KOPT-K1 (cell line): ENCODE results near the gene FBXW4.

ENCODE experiments used
- H3K27ac ChIP-seq: fragments of 200-600 bp; sonication (generic); 2 replicates; pipeline ENCODE4 v1.5.1; 2016; ENCODE audit warnings: antibody characterized with exemption, mild to moderate bottlenecking, low read depth, low read length; ENCODE audit not compliant: poor library complexity, severe bottlenecking
- H3K36me3 ChIP-seq: fragments of 200-600 bp; sonication (generic); 2 replicates; pipeline ENCODE4 v1.5.1; 2017; ENCODE audit warnings: antibody characterized with exemption, mild to moderate bottlenecking, low read length, moderate library complexity; ENCODE audit not compliant: insufficient read depth
- H3K9me3 ChIP-seq: fragments of 200-600 bp; sonication (generic); 2 replicates; pipeline ENCODE4 v1.5.1; 2017; ENCODE audit warnings: antibody characterized with exemption, low read length, mild to moderate bottlenecking; ENCODE audit not compliant: insufficient read depth, poor library complexity, severe bottlenecking

Gene FBXW4

GRCh38 chr10:101683276-101683675, 11.7 kb downstream of the FBXW4 start:
- Histone ChIP-seq H3K36me3 (peaks cover 15% of the 10 kb centered on the region), H3K27ac (no peak overlapping the region), H3K9me3 (no peaks in the 10 kb centered on the region)

DNA sequence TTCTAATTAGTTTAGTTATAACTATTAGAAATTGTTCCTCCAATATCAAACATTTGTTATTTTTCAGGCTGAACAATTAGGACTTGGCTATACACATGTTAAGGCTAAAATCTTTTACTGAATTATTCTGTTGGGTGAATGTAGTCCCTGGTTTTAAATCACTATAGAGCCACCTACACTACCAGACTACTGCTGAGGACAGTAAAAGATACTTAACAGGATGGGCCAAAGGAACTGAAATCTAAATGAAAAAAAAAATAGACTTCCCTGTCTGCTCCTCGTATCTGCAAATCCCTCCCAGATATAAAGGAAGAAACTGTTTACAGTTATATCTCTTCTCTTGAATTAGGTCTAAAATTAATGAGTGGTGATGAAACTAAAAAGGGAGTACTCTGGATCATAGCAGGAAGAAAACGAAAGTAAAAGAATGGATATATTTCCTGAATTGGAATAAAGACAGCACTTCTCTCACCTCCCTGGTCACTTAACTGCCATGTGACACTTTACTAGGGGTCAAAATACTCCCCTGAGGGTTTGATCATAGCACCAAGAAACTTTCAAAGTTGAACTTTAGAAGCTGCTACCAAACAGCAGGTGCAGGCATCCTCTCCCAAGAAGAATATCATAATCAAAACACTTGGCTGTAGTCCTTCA, 12.7 kb downstream of the FBXW4 start:
- H3K27ac ChIP-seq: no peak overlapping the region
- H3K36me3 ChIP-seq: peaks cover 22% of the 10 kb centered on the region
- peaks cover 4% of the 10 kb centered on the region for H3K9me3 ChIP-seq

- H3K36me3 ChIP-seq: peaks cover 60% of the 10 kb centered on the region
- H3K9me3 ChIP-seq: peaks cover 14% of the 10 kb centered on the region
- H3K27ac ChIP-seq: no peak overlapping the region
Measured at GRCh38 chr10:101676565-101676964, 18.4 kb downstream of the FBXW4 start.

DNA sequence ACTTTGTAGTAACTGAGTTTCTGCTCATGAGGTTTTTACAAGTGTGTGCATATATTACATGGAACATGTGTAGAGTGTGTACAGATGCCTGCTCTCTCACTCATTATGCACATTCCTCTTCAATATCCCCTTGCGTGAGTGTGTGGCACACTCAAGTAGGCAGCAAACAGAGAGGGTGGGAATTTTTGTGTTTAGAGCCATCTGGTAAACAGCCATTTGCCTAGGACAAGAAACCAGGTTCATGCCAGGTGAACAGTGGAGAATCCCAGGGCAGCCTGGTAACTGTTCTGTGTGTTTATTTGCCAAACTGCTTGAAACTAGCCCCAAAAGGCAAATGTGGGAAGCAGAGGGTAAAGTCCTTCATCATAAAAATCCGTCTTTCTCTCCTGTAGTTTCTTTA, 19.9 kb downstream of the FBXW4 start:
- Histone ChIP-seq H3K9me3 (peaks cover 14% of the 10 kb centered on the region), H3K36me3 (peaks cover 75% of the 10 kb centered on the region), H3K27ac (no peak overlapping the region)

GRCh38 chr10:101672536-101672935, 22.4 kb downstream of the FBXW4 start:
- H3K27ac ChIP-seq: no peak overlapping the region
- peaks cover 13% of the 10 kb centered on the region for H3K9me3 ChIP-seq
- H3K36me3 ChIP-seq: peaks cover 97% of the 10 kb centered on the region

- Histone ChIP-seq H3K9me3 (peaks cover 2% of the 10 kb centered on the region), H3K27ac (no peak overlapping the region), H3K36me3 (peaks cover 95% of the 10 kb centered on the region)
Measured at GRCh38 chr10:101671453-101671852, 23.5 kb downstream of the FBXW4 start.

- Histone ChIP-seq H3K27ac (no peak overlapping the region), H3K36me3 (peaks cover 97% of the 10 kb centered on the region), H3K9me3 (no peaks in the 10 kb centered on the region)
Measured at GRCh38 chr10:101670635-101671034, 24.3 kb downstream of the FBXW4 start.

DNA sequence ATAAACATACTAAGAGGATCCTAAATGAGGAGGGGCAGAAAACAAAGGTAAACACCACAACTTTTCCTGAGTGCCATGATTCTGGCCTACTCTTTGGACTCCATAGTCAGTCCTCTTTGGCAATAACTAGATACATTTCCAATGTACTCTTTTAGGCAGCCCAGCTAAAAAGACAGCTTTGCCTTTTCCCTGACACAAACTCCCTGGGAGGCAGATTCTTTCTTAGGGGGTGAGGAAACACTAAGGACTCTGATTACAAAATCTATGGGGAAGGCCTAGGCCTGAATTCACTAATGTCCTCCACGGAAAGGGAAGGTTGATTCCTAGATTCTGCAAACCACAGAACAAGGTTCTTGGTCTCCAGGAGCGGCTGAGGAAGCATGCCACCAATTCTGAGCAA, 25.8 kb downstream of the FBXW4 start:
- no peak overlapping the region for H3K27ac ChIP-seq
- peaks cover 95% of the 10 kb centered on the region for H3K36me3 ChIP-seq
- no peaks in the 10 kb centered on the region for H3K9me3 ChIP-seq

GRCh38 chr10:101668566-101668965, 26.4 kb downstream of the FBXW4 start:
- no peaks in the 10 kb centered on the region for H3K9me3 ChIP-seq
- peaks cover 96% of the 10 kb centered on the region for H3K36me3 ChIP-seq
- H3K27ac ChIP-seq: no peak overlapping the region

- no peak overlapping the region for H3K27ac ChIP-seq
- H3K9me3 ChIP-seq: no peaks in the 10 kb centered on the region
- H3K36me3 ChIP-seq: peaks cover 96% of the 10 kb centered on the region
Measured at GRCh38 chr10:101666083-101666482, 28.9 kb downstream of the FBXW4 start.

DNA sequence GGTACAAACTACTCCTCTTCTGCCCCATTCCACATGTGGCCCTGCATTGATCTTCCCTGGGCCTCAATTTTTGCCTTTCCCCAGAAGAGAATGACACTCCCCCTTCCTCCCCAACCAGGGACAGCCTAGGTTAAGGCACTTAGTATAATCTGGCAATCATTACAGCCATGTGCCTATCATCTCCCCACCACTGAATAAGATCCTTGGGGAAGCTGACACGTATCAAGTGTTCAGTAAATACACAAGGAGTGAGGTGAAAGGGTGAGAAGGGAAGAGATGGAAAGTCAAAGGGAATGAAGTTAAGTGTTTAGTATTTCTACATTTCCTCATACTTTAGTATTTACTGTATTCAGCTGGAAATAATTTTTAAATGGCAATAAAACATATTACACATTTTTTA, 31.9 kb downstream of the FBXW4 start:
- peaks cover 95% of the 10 kb centered on the region for H3K36me3 ChIP-seq
- H3K27ac ChIP-seq: no peak overlapping the region
- H3K9me3 ChIP-seq: no peaks in the 10 kb centered on the region

GRCh38 chr10:101660256-101660655, 34.7 kb downstream of the FBXW4 start:
- no peak overlapping the region for H3K27ac ChIP-seq
- no peaks in the 10 kb centered on the region for H3K9me3 ChIP-seq
- peaks cover 97% of the 10 kb centered on the region for H3K36me3 ChIP-seq

DNA sequence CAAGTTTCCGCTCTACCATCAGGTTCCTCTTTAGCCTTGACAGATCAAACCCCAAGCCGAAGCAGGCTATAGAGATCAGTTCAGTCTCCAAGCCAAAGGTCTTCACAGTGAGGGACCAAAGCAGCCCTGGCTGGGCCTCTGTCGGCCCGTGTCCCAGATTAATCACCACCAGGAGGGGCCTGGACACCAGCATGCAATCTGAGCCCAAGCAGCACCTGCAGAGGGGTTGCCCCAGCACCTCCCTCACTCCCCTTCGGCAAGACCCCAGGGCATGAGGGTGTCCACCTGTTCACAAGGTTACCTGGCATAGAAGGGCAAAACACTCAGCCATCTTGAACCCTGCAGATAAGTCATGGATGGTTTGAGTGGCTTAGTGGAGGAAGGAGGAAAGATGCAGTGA, 36.0 kb downstream of the FBXW4 start:
- Histone ChIP-seq H3K9me3 (no peaks in the 10 kb centered on the region), H3K36me3 (peaks cover 94% of the 10 kb centered on the region), H3K27ac (no peak overlapping the region)

GRCh38 chr10:101656890-101657289, 38.1 kb downstream of the FBXW4 start:
- Histone ChIP-seq H3K9me3 (no peaks in the 10 kb centered on the region), H3K27ac (no peak overlapping the region), H3K36me3 (peaks cover 92% of the 10 kb centered on the region)

DNA sequence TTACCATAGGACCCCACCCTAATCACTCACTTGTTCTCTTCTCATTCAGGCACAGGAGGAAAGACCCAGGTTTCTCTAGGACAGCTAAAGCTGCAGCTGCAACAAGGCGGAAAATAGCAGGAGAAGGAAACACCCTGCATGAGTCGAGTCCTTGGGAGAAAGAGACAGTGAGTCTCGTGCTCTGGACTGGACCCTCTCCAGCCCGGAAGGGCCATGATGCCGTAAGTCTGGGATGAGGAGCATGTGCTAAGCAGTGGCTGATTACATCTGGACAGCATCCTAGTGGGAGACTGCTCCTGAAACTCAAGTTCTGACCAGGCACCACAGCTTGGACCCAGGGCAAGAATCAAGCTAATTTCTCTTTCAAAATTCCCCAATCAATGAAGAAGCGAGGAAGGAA, 39.4 kb downstream of the FBXW4 start:
- peaks cover 92% of the 10 kb centered on the region for H3K36me3 ChIP-seq
- no peak overlapping the region for H3K27ac ChIP-seq
- no peaks in the 10 kb centered on the region for H3K9me3 ChIP-seq

DNA sequence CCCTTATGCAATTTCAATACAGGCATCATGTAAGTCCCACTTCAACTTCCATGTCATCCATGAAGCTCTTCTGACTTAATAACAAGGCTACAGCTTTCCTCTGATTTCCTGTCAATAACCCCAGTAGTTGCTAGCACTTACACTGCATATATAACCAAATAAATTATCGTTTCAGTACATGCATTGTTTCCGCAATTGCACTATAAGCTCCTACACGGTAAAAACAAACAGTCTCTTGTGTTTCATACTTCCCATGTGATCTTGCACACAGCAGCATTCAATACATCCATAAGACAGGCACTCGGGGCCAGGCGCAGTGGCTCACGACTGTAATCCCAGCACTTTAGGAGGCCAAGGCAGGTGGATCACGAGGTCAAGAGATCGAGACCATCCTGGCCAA, 41.4 kb downstream of the FBXW4 start:
- Histone ChIP-seq H3K9me3 (no peaks in the 10 kb centered on the region), H3K36me3 (peaks cover 91% of the 10 kb centered on the region), H3K27ac (no peak overlapping the region)
